GM18498 (cell line): ENCODE results near the gene GPR141.

ENCODE experiments used
- ATAC-seq: cut with Tn5 transposase; IDR thresholded peaks from one replicate; pipeline ENCODE4 v1.9.1; 2021; ENCODE audit warnings: mild to moderate bottlenecking, moderate library complexity; ENCODE audit not compliant: unreplicated experiment

Gene GPR141, protein sequence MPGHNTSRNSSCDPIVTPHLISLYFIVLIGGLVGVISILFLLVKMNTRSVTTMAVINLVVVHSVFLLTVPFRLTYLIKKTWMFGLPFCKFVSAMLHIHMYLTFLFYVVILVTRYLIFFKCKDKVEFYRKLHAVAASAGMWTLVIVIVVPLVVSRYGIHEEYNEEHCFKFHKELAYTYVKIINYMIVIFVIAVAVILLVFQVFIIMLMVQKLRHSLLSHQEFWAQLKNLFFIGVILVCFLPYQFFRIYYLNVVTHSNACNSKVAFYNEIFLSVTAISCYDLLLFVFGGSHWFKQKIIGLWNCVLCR

DNA sequence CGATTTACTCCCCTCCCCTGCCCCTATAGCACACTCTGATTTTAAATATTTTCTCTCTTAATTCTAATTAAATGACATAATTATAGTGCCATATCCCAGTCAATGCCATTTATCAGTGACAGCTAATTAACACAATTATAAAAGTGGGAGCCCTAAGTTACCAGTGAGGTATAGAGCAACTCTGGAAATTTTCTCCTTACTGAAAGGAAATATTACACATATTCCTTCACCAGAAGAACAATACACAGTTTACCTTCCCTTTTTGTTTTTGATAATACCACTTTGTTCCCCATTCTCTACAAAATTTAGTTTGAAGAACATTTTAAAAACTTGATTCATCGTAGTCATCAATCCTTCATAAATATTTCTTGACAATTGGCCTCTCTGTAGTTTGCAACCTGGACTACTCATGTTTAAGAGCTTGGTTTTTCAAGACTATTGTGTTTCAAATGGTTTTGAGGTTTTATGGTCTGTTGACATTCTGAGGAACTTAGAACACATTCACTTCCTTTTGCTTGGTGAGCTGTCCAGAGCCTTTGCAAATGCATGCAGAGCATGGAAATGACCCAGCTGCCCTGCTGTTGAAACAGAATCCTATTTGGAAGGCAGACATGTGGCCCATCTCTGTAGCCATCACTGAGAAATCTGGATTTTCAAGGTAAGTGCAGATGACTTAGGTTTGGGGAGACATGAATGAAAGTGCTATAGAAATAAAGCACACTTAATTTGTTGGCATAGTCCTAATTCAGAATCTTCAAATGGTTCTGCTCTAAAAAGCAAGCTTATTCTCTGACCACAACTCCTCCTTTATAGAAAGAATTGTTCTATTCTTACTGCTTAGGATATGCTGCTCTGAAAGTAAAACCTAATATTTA lies at the start of gene GPR141:
Gene GPR141 (plus strand): TSS at position 521 of the 875 bp plus-strand sequence. CDS start 56,628 bp downstream, outside the sequence.
- ATAC-seq: peak; percentile 90

DNA sequence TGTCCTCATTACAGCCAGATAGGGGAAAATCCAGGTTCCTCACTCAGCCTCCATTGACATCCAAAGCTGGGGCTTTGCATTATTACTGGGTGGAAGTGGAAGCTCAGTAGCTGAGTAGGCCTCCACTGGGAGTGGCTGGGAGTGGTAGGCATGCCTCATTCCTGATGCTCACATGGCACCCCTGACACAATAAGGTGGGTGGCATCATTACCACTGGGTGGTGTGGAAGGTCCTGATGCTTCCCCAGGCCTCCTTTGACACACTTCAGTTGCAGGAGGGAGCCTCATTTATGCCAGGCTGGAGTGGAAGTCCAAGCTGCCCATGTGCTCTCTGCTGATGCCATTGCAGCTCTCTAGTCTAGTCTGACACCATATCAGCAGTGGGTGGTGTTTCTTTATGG lies 48.2 kb upstream of the GPR141 start:
- ATAC-seq: no peak

DNA sequence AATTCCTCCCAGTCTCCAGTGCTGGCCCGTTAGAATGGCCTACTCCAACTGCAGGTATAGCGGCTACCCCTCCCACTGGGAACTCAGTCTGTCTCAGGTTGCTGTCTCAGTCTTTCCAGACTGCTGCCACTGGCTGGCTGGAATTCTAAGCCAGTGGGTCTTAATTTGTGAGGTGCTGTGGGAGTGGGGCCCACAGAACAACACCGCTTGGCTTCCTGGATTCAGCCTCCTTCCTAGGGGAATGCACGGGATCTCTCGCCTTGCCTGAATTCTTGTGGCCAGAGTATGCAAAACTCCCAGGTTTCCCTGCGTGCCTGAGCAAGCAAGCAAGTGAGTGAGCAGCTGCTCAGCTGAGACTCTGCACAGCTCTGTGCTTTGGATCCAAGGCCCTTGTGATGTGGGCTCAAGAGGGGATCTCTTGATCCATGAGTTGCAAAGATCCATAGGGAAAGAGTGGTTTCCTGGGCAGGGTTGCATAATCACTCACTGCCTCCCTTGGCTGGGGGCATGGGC lies 41.5 kb upstream of the GPR141 start:
- ATAC-seq: no peak

DNA sequence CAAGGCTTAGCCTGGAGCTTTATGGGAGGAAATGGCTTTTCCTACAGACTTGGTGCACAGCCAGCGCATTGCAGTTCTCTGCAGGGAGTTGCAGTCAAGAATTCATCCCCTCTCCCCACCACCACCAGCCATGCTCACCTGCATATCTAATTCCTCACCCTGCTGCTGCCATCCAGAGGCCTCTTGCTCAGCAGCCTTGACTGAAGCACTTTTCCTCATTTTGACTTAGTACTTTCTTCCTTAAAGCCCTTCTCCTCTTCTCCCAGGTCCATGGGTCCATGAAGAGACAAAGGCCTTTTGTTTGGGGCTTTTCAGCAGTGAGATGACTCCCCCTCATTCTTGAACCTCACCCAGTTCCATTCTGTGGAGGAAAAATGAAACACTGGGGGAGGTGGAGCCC lies 39.7 kb upstream of the GPR141 start:
- ATAC-seq: no peak

DNA sequence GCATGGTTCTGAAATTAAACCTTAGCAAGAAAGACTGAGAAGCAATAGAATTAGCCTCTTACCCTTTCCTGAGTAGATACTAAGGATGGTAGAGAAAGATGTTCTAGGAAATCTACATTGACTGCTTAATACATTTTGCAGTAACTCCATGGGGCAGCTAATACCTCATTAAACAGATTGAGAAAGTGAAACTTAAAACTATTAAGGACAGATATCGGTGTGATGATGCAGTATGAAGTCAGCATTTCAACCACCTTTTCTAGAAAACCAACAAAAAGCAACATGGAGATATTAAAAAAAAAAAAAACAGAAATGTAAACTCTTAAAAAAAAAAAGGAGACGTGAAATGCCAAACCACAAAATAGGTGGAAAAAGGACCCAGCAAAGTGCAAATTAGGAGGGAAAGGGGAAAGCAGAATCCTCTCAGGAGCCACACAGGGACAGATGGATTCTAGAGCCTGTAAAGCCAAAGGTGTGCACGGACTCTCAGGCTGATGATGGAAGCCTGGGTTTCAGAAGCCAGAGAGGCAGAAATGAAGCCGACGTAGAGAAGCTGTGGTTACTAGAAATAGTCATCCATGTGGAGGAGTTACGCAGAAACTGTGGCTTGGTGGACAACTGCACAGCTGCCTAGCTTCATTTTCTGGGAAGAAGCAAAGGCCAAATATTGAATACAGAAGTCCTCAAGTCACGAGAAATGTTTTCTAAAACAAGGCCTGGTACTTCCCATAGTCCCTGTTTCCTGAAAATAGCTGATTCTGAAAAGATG lies 38.1 kb upstream of the GPR141 start:
- ATAC-seq: no peak

DNA sequence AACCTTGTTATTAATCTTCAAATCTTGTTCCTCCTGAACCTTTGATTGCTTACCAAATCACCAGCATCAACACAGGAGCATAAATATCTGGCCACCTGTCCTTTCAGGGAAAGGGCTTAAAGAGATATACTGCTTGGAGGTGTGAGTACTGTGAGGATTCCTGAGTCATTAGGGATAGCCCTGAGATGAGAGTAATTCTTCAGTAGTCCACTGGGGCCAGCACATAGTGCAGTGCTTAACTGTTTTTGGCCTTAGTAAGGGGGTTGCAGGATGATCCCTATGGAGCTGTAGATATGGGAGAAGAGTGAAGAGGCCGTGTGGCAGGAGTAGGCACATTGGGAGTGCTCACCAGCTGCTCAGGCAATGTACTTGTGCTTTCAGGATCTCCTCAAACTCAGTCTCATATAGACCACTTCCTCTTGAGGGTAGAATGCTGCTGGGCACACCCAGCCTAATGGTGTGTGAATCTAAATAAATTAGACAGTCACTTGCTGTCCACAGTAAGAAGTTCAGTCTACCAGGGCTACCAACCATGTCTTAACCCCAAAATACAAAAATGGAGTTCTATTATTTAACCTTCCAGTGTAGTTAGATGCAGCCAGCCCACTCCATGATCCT lies 26.5 kb upstream of the GPR141 start:
- peak; percentile 98 for ATAC-seq

DNA sequence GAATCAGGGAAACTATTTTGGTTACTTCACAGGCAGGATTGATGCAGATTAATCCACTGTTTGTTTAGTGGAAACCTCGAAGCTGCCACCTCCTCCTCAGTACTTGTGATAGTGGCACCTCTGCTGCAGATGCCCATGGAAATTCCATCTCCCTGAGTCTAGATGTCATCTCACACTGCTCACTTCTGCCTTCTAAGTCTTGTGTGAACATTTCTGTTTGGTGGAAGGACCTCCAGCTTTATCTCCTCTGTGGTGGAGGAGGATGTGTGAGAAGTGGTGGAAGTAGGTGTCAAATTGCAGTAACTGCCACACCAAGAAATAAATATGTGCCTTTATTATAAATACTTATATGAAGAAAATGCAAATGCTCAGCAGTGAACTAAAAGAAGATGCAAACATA lies 25.8 kb upstream of the GPR141 start:
- ATAC-seq: no peak

DNA sequence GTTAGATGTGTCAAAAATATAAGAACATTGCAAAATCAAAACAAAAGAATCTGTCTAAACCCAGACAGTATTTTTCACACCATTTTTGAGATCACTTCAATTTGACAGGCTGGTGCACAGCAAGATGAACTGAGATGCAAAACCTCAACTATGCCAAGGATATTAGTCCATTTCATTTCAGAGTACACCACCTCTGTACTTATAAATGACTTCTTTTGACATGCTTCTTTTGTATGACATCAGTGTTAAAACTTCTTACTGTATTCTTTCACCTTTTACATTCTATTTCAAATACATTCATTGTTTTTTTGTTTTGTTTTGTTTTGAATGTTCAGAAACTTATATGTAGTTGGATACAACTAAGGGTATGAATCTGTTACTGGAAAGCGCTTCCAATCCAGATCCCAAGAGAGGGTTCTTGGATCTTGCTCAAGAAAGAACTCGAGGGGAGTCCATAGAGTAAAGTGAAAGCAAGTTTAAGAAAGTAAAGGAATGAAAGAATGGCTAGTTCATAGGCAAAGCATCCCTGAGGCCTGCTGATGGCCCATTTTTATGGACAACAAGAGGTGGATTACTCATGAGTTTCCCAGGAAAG lies 23.5 kb upstream of the GPR141 start:
- ATAC-seq: no peak

DNA sequence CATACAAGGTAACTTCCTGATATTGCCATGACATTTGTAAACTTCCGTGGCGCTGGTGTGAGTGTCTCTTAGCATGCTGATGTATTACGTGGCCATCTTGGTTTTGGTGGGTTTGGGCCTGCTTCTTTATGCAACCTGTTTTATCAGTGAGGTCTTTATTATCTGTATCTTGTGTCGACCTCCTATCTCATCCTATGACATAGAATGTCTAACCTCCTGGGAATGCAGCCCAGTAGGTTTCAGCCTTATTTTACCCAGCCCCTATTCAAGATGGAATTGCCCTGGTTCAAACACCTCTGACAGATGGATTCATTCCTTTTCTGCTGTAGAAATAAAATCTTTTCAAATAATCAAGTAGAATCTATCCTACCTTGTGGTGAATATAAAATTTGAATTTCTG lies 23.0 kb upstream of the GPR141 start:
- no peak for ATAC-seq

DNA sequence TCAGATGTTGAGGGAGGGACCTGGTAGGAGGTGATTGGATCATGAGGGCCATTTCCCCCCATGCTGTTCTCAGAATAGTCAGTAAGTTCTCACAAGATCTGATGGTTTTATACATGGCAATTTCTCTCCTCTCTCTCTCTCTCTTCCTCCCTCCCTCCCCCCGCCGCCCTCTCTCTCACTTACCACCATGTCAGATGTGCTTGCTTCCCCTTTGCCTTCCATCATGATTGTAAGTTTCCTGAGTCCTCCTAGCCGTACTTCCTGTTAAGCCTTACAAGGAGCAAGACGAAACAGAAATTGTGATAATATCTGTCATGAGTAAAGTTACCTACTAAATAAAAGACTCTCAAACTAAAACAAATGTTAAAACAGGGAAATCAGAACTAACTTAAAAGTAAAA lies 19.9 kb upstream of the GPR141 start:
- ATAC-seq: no peak

DNA sequence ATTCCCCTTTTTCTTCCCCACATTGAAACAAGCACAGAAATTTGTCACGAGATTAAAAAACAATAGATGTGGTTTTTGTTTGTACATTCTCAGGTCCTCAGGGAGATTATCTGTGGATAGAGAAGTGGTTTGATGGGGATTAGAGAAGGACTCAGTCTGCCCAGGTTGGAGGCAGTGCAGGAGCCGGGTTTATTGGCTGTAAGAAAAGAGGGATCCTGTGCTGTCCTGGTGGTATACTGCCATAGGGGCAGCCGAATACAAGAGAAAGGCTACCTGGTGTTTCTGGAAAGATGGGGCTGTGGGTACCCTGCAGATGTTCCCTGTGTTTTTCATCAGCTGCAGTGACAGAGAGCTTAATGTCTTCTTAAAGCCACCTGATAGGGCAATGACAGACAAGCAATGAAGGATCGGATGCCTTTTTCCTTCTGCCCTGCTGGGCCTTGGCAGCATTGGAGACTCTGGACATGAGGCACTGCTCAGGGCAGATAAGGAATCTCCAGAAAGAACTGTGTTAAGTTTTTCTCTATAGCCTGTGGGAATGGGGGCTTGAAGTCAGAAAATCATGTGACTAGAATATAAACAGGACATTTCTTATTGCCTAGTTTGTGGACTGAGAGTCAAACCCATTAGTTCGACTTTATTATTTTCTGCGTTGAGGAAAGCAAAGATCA lies 18.1 kb upstream of the GPR141 start:
- no peak for ATAC-seq

DNA sequence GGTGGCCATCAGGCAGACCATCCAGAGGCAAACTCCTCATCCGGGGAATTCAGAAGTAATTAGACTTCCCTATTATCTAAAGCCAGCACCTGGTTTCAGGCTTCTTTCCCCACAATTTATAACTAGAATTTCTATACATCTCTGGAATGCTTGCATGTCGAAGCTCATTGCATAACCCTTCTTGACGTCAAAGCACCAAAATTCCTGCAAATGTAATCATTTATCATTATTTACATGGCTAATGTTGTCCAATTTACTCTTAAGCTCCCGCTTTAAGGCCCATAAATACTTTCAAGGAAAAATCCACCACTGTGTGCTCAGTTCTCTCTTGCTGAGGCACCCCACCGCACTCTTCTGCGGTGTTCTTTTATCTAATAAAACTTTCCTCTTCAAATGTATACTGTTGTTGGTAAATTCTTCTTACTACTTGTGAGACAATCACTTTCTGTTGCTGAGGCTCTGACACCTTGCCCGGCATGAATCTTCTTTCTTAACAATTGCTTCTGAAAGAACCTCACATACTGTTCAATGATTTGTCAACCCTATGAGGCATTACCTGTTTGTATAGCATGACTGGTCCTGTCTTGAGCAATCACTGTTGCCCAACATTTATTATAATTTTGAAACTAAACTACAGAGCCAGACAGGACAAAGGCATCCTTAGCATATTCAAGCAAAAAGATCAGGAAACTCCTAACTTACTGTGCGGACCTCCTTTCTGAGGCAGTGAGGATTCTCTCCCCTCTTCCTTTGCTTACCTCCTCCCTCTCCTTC lies 17.4 kb upstream of the GPR141 start:
- no peak for ATAC-seq

DNA sequence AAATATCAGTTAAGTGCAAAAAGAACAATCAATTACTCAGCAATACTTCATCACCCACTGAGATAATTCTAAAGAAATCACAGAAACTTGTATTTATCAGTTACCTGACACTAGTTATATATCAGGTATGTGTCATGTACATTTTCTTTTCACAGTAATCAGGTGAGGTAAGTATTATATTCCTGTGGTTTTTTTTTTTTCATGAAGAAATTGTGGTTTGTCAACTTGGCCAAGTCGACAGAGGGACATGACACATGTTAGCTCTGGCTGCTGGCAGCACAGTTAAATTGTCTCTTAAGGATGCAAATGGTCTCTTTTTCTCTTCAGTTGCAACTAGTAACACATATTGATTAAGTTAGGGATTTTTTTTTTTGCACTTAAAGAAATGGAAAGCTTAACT lies 13.7 kb upstream of the GPR141 start:
- no peak for ATAC-seq

DNA sequence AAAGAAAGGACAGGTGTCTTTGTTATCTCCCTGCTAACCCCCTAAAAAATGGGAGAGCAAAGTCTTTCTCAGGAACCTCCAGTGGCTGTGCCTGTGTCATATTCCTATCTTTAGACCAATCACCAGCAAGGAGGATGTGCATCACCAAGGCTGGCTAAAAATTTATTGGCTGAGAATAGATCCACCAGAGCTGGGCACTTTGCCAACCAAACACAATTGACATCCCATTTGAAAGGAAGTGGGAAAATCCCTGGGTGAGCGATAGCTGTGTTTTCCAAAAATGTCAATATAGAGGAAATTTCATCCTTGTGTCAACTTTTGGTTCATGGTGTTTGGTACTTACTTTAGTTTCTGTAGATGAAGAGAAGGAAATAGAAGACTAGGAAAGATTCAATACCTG lies 13.1 kb upstream of the GPR141 start:
- ATAC-seq: no peak

DNA sequence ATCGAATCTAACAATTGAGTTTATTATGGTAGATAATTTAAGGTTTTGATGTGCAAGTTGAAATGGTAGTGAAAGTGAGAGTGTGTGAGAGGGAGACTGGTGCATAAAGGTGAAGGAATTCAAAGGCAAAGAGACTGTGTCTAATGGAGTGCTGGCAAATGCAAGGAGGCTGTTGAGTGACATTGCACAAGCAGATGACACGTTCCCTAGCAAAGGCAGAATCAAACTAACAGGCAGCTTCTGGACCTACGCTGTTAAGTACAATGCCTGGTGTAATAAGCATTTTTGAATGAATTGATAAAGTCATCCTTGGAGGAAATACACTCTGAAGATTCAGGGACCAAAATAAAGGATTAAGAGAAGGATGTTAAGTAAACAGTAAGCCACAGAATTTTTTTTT lies 11.7 kb upstream of the GPR141 start:
- ATAC-seq: no peak

DNA sequence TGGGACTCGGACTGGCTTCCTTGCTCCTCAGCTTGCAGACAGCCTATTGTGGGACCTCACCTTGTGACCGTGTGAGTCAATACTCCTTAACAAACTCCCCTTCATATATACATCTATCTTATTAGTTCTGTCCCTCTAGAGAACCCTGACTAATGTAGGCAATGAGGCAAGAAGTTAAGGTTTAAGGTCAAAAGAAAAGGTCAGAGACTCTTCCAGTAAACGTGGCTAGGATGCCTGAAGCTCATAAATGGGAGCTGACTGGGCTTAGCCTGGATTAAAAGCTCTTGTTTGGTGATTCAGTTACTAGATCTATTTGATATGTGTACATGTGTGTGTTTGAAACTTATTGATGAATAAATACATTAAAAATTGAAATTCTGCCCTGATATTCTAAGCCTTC lies 10.6 kb upstream of the GPR141 start:
- no peak for ATAC-seq

DNA sequence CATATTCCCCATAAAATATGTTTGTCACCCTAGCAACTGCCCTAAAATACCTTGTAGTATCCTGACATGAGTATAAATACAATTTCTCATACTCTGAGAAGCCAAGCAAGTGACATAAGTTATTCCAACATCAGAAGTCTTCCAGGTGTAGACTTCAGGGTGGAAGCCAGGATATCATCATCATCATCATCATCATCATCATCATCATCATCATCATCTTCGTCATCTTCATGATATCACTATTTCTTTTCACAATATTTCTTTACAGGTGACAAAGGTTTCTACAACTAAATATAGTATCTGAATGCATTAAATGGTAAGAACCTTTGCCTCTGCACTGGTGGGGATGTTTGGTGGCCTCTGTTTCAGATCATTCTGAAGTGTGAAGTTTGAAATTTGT lies 10.0 kb upstream of the GPR141 start:
- no peak for ATAC-seq

DNA sequence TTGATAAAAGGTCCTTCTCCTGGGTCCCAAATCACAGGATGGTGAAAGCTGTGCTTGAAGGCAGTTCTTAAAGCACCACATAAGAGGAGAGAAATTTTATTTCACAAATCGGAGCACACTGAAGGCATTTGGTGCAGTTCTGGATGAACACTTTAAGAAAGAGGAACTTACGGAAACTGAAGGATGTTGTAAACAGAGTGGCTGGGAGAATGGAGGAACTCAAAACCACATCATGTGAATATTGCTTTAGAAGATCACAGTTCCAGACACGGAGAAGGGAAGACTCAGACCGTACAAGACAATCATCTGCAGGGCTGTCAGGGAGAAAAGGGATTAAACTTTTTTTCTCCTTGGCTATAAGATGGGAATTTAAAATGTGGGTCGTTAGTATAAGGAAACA lies 9.0 kb upstream of the GPR141 start:
- no peak for ATAC-seq

DNA sequence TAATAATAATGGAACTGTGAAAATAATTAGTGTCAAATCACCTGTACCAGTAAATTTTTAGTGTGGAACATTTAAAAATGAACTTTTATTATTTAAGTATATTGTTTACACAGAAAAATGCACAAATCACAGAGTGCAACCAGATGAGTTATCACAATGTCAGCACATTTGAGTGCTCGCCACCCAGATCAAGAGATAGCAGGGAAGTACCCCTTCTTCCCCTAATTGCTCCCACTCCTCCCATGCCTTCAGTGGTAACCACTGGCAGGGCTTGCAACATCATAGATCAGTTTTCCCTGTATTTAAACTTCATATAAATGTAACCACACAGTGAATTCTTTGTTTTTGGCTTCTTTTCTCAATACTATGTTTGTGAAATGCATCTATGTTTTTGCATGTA lies 7.8 kb upstream of the GPR141 start:
- no peak for ATAC-seq
